GM21423 (cell line): ENCODE data around the gene MBD5.

ENCODE experiments used
- ATAC-seq: cut with Tn5 transposase; IDR thresholded peaks from one replicate; pipeline ENCODE4 v1.9.1; 2021; ENCODE audit warnings: mild to moderate bottlenecking, moderate library complexity; ENCODE audit not compliant: unreplicated experiment

Gene MBD5

DNA sequence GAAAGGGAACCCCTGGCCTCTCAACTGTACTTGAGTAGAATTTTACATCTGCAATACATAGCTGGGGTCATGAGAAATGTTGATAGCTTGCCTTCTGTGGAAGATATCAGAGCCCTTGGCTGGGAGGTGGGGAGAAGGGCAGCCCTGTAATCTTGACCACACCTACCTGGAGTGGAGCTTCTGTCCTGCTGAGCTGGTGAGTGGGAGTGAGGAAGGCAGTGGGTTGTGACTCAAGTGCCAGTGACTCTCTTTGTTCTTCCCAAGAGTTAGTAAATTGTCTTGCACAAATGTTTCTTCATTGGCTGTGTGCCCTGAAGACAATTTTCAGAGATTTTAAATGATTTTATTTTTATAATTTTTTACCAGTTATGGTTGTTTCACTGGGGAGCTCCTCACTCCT, 277.3 kb downstream of the MBD5 start:
- no peak for ATAC-seq

DNA sequence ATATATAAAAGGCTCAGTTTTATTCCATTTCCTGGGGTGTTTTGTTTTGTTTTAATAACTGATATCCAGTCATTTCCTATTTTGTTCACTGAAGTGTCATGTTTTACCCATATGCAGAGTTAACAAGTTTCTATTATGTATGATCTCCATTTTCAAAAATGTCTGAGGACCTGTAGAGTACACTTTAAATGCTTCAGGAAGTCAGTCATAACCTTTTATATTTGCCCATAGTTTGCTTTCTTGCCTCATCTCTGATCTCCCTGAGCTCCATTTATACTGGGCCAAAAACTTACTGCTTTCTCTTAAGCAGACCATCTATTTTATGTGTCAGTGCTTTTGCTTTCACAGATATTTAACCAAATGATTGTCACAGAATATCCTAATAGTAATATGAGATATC, 278.7 kb downstream of the MBD5 start:
- ATAC-seq: no peak

DNA sequence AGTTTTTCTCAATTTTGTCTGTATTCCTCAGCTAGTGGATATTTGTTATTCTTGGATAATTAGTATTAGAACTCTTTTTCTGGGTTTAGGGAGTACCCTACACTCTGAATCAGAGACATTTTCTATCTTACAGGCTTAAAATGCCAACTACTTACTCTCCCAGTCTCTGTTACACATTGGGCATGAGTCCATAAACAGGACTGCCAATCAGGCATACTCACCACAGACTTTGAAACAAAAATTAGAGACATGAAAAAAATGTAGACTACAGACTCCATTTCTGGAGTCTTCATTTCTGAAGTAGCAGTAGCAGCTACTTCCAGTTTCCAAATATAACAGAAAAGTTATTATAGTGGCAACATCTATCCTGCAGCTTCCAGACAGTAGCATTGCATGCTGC, 279.7 kb downstream of the MBD5 start:
- no peak for ATAC-seq

DNA sequence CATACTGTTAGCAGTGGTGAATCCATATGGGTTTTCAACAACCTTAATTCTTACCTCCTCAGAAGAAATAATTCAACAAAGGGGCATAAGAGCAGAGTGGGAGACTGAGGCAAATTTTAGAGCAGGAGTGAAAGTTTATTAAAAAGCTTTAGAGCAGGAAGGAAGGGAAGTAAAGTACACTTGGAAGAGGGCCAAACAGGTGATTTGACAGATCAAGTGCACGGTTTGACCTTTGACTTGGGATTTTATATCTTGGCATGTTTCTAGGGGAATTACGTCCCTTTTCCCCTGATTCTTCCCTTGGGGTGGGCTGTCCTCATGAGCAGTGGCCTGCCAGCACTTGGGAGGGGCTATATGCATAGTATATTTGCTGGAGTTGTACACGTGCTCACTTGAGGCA, 280.5 kb downstream of the MBD5 start:
- ATAC-seq: no peak

DNA sequence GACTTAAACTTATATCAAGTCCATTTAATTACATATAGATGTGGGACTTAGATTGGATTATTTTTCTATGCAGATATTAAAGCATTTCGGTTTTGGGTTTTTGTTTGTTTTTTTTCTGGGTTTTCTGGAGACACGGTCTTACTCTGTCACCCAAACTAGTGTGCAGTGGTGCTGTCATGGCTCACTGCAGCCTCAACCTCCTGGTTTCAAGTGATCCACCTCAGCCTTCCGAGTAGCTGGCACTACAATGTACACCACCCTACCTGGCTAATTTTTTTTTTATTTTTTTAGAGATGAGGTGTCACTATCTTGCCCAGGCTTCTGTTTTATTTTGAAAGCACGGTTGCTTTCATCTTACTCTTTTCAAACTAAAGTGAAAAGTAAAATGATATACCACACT, 281.6 kb downstream of the MBD5 start:
- no peak for ATAC-seq

DNA sequence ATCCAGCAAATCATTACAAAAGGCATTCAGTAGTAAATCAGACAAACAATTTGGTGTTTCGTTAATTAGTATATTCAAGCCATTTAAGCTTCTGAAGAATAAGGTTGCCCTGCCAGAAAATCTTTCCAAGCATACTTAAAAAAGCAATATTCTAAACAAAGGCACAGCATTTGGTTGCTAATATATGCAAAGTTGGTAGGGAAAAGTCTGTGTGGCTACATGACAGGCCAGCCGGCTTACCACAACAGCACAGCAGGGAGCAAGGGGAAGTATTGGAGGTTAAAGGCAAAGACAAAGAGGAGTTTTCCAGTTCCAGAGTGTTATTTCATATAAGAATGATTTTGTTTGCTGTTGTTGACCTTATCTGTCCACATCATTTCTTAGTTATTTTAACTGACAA, 282.3 kb downstream of the MBD5 start:
- ATAC-seq: no peak

DNA sequence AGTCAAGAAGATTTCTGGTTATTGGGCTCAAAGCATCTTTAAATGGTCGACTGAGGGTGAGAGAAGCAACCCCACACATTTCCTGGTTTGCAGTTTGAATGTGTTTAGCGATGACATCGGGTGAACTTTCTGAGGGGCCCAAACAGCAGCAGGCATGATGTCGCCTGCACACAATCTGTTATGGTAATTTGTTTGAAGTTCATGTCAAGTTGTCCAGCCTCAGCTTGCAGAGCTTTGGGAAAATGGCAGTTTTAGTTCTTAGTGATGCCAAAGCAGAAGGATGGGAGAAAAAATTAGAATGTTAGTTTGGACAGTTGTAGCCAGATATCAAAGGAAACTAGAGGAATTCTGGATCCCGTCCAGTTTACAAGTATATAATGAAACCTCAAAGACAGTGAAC, 284.6 kb downstream of the MBD5 start:
- ATAC-seq: no peak

DNA sequence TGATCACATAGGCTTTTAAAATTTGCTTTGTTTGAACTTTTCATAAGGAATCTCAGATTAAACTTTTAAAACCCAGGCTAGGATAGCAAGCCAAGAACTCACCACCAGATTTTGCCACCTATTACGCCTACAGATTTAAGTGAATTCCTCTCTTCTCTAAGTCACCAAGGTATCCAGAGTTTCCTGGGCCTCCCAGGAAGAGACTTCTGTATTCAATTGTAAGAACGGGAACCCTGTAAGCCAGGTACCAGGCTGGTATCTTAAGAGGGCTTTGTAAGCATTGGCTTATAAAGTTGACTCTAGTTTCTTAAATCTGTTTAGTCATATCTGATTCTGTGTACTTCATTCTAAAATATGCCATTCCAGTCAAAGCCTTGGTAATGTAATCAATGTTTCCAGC, 285.1 kb downstream of the MBD5 start:
- no peak for ATAC-seq

DNA sequence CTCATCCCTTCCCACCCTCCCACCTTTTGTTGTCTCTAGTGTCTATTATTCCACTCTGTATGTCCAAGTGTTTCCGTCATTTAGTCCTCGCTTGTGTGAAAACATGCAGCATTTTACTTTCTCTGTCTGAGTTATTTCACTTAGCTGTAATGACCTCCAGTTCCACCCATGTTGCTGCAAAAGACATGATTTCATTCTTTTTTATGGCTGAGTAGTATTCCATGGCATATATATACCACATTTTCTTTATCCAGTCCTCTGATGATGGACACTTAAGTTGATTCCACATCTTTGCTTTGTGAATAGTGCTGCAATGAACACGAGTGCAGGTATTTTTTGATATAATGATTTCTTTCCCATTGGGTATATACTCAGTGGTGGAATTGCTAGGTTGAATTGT, 296.7 kb downstream of the MBD5 start:
- no peak for ATAC-seq

DNA sequence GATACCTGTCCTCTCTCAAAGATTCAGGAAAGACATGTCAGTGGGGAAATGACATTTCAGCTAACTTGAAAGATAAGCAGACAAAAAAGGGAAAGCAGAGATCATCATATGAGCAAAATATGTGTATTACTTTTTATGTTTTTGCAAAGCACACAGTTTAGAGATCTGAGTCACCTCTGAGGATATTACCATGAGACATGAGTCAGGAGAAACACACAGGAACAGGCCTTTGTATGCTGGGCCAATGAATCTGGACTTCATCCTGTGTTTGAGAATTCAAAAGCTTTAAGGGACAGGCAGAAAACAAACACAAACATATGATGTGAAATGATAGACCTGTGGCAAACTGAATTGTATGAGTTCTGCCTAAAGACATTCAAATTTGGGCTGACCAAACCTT, 317.6 kb downstream of the MBD5 start:
- no peak for ATAC-seq

DNA sequence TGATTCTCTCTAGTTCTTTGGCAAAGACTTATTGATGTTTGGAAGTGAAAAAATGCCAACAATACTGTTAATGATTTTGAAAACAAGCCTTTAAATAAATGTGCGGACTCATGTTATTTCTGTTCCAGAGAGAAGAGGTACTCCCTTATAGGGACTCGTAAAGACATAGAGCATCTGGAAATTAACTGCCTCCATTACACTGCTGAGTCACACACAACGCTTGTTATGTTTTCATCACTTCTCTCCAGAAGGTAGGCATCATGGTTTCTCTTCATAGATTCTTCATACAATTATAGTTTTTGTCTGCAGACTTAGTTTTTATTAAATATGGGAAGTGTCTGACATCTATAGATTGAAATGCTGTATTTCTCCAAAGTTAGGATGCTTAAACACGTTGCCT, 321.2 kb downstream of the MBD5 start:
- ATAC-seq: no peak

DNA sequence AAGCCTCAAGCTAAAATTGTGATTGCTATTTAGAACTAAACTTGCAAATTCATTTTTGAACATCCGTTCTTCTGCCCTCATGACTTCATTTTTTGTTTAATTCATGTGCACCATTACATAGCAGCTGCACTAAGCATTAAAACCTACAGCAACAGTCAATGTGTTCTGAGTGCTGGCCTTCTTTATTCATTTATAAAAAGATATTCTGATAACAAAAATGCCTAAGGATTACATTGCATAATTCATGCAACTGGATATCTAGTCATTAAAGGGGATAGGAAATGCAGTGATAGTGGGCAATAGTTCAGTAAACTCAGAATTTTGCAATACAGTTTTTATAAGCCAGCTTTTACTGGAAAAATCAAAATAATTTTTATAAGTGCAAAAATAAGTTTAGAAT, 329.3 kb downstream of the MBD5 start:
- ATAC-seq: no peak

DNA sequence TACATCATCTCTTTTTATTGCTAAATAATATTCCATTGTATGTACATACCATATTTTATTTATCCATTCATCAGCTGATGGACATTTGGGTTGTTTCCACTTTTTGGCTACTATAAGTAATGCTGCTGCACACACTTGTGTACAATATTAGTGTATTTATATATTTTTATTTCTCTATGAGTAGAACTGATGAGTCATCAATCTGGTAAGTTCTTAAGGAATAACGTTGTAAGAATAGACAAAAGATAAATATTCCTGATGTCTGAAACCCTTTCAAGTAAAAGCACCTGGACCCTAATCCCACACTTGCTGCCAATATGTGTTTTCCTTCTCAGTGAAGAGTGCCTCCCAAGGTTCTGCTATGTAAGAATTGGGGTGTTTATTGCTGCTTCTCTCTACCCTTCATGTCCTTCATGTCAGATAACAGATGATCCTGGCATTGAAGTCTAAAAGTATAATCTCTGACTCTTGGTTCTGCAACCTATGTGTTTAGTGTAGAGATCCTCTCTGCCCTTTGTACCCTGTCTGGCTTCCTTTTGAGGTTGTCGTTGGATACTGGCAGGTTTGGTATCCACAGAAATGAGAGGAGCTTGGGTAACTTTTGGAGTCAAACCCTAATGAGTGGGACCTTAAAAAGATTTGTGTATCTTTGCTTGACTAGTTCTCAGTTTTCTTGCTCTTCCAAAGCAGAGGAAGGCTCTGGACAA, 330.7 kb downstream of the MBD5 start:
- no peak for ATAC-seq

DNA sequence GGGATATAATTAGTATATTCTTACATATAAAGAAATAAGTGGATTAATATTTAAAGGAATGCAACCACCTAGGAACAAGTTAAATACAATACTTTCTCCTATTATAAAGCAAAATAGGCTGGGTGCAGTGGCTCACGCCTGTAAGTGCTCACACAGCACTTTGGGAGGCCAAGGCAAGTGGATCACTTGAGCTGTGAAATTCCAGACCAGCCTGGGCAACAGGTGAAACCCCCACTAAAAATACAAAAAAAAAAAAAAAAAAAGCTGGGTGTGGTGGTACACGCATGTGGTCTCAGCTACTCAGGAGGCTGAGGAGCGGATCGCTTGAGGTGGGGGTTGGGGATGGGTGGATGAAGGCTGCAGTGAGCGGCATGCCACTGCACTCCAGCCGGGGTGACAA, 337.5 kb downstream of the MBD5 start:
- no peak for ATAC-seq

DNA sequence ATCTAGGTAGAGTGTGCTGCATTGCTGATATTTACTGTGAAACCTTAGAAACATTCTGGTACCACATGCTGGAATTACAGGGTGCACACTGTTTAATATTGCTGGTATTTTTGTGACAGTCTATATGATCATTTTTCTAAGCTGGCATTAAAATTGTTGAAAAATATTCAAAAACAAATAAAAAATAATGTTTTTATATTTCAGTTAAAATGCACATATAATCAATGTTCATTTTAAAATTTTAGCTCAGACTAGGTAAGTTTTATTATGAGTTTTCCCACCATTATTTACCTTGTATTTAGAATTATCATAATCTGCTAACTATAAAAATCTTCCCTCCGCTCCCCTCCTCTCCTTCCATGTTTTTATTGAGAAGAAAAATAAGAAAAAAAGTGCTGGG, 339.8 kb downstream of the MBD5 start:
- no peak for ATAC-seq

DNA sequence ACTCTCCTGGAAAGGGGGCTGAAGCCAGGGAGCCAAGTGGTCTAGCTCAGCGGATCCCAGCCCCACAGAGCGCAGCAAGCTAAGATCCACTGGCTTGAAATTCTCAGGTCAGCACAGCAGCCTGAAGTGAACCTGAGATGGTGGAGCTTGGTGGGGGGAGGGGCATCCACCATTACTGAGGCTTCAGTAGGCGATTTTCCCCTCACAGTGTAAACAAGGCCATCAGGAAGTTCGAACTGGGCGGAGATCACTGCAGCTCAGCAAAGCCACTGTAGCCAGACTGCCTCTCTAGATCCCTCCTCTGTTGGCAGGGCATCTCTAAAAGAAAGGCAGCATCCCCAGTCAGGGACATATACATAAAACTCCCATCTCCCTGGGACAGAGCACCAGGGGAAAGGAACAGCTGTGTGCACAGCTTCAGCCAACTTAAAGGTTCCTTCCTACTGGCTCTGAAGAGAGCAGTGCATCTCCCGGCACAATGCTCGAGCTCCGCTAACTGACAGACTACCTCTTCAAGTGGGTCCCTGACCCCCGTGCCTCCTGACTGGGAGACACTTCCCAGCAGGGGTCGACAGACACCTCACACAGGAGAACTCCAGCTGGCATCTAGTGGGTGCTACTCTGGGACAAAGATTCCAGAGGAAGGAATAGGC, 341.4 kb downstream of the MBD5 start:
- no peak for ATAC-seq

DNA sequence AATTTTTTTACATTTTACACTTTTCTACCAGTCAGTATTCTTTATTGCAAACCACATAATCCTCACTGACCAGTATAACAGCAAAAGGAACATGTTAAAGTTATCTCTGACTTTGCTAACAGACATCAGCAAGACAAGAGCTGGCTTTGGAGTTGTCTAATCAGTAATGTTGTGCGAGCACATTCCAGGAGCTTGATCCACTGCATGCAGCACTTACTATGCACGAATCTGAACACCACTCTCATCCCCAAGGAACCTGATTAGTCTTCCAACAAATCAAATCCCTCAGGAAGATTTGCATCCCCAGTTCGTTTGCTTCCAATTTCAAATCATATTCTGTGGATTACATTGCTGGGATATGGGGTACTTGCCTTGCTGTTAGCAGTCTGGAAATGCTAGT, 354.3 kb downstream of the MBD5 start:
- ATAC-seq: no peak

DNA sequence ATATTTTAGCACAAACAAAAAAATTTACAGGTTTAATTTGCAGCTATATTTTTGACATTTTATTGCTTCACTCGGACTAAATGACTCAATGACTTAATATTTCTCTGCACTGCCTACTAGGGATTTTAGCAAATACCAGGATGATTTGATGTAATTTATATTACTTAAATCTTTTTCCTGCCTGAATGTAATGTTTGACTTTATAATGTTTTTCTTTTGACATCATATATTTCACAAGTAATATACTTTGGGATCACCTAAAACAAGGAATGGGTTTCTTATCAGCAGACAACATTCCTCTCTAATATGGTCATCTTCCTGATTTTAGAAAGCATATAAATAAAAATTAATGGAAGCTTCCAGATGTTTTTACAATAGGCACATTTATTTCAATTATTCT, 370.4 kb downstream of the MBD5 start:
- no peak for ATAC-seq

DNA sequence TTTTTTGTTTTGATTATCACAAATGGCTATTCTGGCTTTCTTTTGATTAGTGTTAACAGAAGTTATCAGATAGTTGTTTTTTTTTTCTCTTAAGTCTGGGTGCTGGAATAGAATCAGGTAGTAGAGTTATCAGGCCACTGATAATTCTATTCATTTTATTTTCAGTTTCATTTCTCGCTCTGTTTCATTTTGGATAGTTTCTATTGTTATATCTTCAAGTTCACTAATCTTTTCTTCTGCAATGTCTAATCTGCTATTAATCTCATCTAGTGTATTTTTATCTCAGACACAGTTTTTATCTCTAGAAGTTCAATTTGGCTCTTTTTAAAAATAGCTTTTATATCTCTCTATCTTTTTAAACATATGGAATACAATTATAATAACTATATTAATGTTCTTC, 381.9 kb downstream of the MBD5 start:
- ATAC-seq: no peak

DNA sequence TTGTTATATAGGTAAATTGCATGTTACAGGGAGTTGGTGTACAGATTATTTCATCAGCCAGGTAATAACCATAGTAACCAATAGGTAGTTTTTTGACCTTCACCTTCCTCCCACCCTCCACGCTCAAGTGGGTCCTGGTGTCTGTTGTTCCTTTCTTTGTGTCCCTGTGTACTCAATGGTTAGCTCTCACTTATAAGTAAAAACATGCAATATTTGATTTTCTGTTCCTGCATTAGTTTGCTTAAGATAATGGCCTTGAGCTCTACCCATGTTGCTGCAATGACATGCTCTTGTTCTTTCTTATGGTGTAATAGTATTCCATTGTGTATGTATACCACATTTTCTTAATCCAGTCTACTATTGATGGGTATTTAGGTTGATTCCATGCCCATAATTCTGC, 390.0 kb downstream of the MBD5 start:
- no peak for ATAC-seq

DNA sequence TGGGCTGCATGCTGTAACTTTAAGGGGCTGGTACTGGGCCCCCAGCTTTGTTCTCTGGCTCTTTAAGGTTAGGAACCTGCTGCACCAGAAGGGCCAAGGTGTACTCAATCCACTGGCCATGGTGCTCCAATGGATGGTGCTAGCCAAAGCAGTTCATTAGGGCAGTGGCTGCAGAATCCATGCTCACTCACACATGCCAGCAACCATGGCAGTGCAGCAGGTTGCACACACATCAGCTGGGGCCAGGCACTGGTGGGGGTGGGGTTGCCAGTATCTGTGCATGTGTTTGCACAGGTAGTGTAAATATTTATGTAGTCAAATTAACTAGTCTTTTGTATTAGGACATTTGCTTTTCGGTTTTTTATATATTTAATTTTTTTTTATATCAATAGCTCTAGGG, 395.4 kb downstream of the MBD5 start:
- ATAC-seq: no peak

DNA sequence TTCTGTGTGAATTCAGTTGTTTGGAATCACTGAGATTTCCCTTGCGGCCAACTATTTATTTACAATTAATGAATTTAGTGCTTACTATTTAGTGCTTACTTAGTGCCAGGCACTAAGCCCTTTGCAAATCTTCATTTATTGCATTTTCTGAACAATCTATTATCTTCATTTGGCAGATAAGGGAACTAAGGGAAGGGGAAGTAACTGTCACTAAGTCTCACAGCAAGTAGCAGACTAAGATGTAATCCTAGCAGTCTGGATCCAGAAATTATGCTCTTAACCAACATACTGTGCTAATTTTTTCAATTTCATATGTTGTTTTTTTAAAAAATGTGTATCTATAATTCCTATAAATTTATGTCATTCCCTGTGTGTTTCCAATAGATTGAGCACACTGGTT, 409.2 kb downstream of the MBD5 start:
- no peak for ATAC-seq

DNA sequence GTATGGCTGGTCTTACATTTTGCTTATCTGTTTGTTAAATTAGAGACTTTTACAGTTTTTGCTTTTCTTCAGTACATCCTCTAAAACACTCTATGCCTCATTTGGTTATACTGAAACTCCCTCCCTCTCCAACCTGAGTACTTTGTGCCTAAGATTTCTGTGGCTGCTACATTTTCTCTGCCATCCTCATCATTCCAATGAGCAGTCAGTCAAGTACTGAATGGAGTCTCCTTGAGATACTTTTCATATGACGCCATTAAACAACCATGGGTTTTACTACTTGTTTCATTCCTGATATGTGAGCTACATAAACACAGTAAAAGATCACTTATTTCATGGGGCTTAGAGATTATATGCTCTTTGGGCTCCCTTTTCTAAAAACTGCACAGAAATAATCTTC, 427.0 kb downstream of the MBD5 start:
- no peak for ATAC-seq
